Breast epithelium (tissue), 3 donors: Measurements from ENCODE around the gene UACA.

ENCODE experiments used
- POLR2A ChIP-seq: fragments of 450-650 bp; IDR thresholded peaks from one replicate; pipeline ENCODE4 v1.6.1; 2016; ENCODE audit warnings: antibody characterized with exemption, mild to moderate bottlenecking, moderate library complexity
- POLR2AphosphoS5 ChIP-seq, 3 donors: sonication (generic); formaldehyde crosslinking; IDR thresholded peaks; one replicate each; pipeline ENCODE4 v1.6.1; 2017; ENCODE audit warnings: antibody characterized with exemption in 3 of 3
- TF ChIP-seq, protein P1 (sequence below), 3 donors: fragments of 450-650 bp; IDR thresholded peaks; one replicate each; pipeline ENCODE4 v1.5.1; 2016 to 2017; ENCODE audit warnings: antibody characterized with exemption in 3 of 3, mild to moderate bottlenecking in 3 of 3, moderate library complexity in 3 of 3

DNA sequence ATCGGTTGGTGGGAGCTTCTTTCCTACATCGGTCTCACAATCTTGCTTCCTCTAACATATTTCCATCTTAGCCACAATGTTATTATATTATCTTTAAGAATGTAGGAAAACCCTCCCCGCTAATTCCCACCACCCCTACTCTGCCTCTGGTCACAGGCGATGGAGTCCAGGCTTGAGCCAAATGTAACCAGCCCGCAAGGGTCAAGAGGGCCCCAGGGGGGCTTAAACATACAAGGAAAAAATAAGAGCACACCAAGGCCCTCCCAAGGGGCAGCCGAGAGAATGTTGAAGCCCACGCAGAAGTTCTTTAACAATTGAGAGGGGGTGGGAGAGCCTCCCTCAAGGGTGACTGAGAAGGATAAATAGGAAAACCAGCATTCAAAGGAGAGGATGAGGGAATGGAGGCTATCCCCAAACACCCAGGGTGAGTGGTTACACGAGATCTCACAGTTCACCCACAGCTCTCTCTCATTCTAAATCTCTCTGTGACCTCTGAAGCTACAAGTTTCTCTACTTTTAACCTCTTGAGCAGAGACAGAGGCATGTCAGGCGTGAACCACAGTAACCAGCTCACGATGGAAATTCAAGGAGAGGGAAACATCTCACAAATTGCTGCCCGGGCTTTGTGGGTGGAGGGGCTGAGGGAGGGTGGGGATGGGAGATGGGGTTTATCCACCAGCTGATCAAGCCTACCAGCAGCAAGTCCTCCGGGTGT, 31.4 kb upstream of the UACA start:
- TF ChIP-seq, protein P1, sequence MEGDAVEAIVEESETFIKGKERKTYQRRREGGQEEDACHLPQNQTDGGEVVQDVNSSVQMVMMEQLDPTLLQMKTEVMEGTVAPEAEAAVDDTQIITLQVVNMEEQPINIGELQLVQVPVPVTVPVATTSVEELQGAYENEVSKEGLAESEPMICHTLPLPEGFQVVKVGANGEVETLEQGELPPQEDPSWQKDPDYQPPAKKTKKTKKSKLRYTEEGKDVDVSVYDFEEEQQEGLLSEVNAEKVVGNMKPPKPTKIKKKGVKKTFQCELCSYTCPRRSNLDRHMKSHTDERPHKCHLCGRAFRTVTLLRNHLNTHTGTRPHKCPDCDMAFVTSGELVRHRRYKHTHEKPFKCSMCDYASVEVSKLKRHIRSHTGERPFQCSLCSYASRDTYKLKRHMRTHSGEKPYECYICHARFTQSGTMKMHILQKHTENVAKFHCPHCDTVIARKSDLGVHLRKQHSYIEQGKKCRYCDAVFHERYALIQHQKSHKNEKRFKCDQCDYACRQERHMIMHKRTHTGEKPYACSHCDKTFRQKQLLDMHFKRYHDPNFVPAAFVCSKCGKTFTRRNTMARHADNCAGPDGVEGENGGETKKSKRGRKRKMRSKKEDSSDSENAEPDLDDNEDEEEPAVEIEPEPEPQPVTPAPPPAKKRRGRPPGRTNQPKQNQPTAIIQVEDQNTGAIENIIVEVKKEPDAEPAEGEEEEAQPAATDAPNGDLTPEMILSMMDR (IDR thresholded peaks at IDR 0.05), result no peak
- TF ChIP-seq POLR2AphosphoS5 (IDR thresholded peaks at IDR 0.05) (no peak), POLR2A (no peak)
